SJCRH30 (cell line): Measurements from ENCODE around the gene P2RX5. TPM values are rescaled to one million over a fixed set of nuclear protein-coding genes. Genes with fewer than 3 reads are reported as not detected.
"Not testable (repeated sequence)": the region's sequence is repeated elsewhere in the genome, so short reads cannot be mapped to it uniquely, and the experiment has no call there.

ENCODE experiments used
- DNase-seq, 2 experiments: peaks; one replicate each; pipeline ENCODE4 v3.0.0-alpha.2; 2015 to 2020
- H3K27ac ChIP-seq: fragments of 250-450 bp; sonication (Bioruptor Pico); 2 replicates; pipeline ENCODE4 v1.5.1; 2020; ENCODE audit warnings: mild to moderate bottlenecking, moderate library complexity
- H3K27me3 ChIP-seq: fragments of 250-450 bp; sonication (Bioruptor Pico); 2 replicates; pipeline ENCODE4 v1.5.1; 2020; ENCODE audit warnings: mild to moderate bottlenecking, moderate library complexity
- H3K36me3 ChIP-seq: fragments of 250-450 bp; sonication (Bioruptor Pico); 2 replicates; pipeline ENCODE4 v1.5.1; 2020; ENCODE audit warnings: mild to moderate bottlenecking, moderate library complexity
- H3K4me1 ChIP-seq: fragments of 250-450 bp; sonication (Bioruptor Pico); 2 replicates; pipeline ENCODE4 v1.5.1; 2020; ENCODE audit warnings: mild to moderate bottlenecking, moderate library complexity
- H3K4me3 ChIP-seq: fragments of 250-450 bp; sonication (Bioruptor Pico); 2 replicates; pipeline ENCODE4 v1.5.1; 2020; ENCODE audit warnings: mild to moderate bottlenecking, moderate library complexity
- H3K9me3 ChIP-seq: fragments of 250-450 bp; sonication (Bioruptor Pico); replicated peaks from 2 replicates; pipeline ENCODE4 v1.5.1; 2020; ENCODE audit warnings: mild to moderate bottlenecking, moderate library complexity
- total RNA-seq: library from RNA; depleted of rRNA; stranded (reverse); fragments of >200 nt; shearing (Covaris generic); gene quantifications from 2 replicates; pipeline ENCODE4 v1.2.3, GENCODE V29; 2014; rRNA removed

P2RX5 gene
- total RNA-seq: 1.2 and 3.0 TPM in 2 replicates

GRCh38 chr17:3695723-3696411 lies at the start of gene P2RX5:
Gene P2RX5 (minus strand): TSS chr17:3696155. CDS start chr17:3696005, 150 bp downstream.
- peaks cover 7% of the 10 kb centered on the region; the same call in 1 of the 2 replicates for H3K4me1 ChIP-seq
- DNase-seq: no peak
- H3K36me3 ChIP-seq: no peaks in the 10 kb centered on the region
- peak within 1 kb of the TSS; percentile 45 for H3K4me3 ChIP-seq
- peak within 1 kb of the TSS; percentile 57 for H3K27ac ChIP-seq
- H3K9me3 ChIP-seq: no peaks in the 10 kb centered on the region
- no peaks in the 10 kb centered on the region for H3K27me3 ChIP-seq

- no peak overlapping the region for H3K4me3 ChIP-seq
- no peaks in the 10 kb centered on the region for H3K36me3 ChIP-seq
- H3K9me3 ChIP-seq: no peaks in the 10 kb centered on the region
- no peak for DNase-seq
- no peaks in the 10 kb centered on the region for H3K4me1 ChIP-seq
- H3K27ac ChIP-seq: no peak overlapping the region
- H3K27me3 ChIP-seq: no peaks in the 10 kb centered on the region
Measured at GRCh38 chr17:3745071-3745470, 49.1 kb upstream of the P2RX5 start.

GRCh38 chr17:3744014-3744413 lies 48.1 kb upstream of the P2RX5 start:
- Histone ChIP-seq H3K27me3 (no peaks in the 10 kb centered on the region), H3K4me1 (no peaks in the 10 kb centered on the region; the same call in 1 of the 2 replicates), H3K27ac (no peak overlapping the region), H3K9me3 (no peaks in the 10 kb centered on the region), H3K36me3 (no peaks in the 10 kb centered on the region), H3K4me3 (no peak overlapping the region)
- no peak for DNase-seq

GRCh38 chr17:3740611-3741073 lies 44.7 kb upstream of the P2RX5 start:
- H3K27me3 ChIP-seq: no peaks in the 10 kb centered on the region
- H3K27ac ChIP-seq: no peak overlapping the region
- H3K4me3 ChIP-seq: no peak overlapping the region
- peaks cover 5% of the 10 kb centered on the region for H3K4me1 ChIP-seq
- no peaks in the 10 kb centered on the region for H3K9me3 ChIP-seq
- DNase-seq: no peak
- H3K36me3 ChIP-seq: no peaks in the 10 kb centered on the region

GRCh38 chr17:3739422-3740124 lies 43.6 kb upstream of the P2RX5 start:
- Histone ChIP-seq H3K4me3 (no peak overlapping the region), H3K9me3 (no peaks in the 10 kb centered on the region), H3K36me3 (no peaks in the 10 kb centered on the region), H3K27me3 (no peaks in the 10 kb centered on the region), H3K4me1 (peaks cover 5% of the 10 kb centered on the region), H3K27ac (no peak overlapping the region)
- no peak for DNase-seq

GRCh38 chr17:3738562-3739295 lies 42.8 kb upstream of the P2RX5 start:
- Histone ChIP-seq H3K27ac (no peak overlapping the region), H3K4me3 (peak overlapping the region; percentile 54), H3K9me3 (no peaks in the 10 kb centered on the region), H3K36me3 (no peaks in the 10 kb centered on the region), H3K4me1 (peaks cover 5% of the 10 kb centered on the region), H3K27me3 (no peaks in the 10 kb centered on the region)
- DNase-seq: no peak

- Histone ChIP-seq H3K4me1 (peaks cover 5% of the 10 kb centered on the region), H3K36me3 (no peaks in the 10 kb centered on the region), H3K9me3 (no peaks in the 10 kb centered on the region), H3K27me3 (no peaks in the 10 kb centered on the region), H3K4me3 (no peak overlapping the region), H3K27ac (no peak overlapping the region)
- DNase-seq: no peak
Measured at GRCh38 chr17:3735515-3735914, 39.6 kb upstream of the P2RX5 start.

GRCh38 chr17:3734911-3735276 lies 38.9 kb upstream of the P2RX5 start:
- not testable (repeated sequence) for H3K9me3 ChIP-seq

GRCh38 chr17:3732210-3732621 lies 36.3 kb upstream of the P2RX5 start:
- H3K36me3 ChIP-seq: peaks cover 6% of the 10 kb centered on the region; the same call in 1 of the 2 replicates
- H3K27ac ChIP-seq: no peak overlapping the region
- no peaks in the 10 kb centered on the region for H3K4me1 ChIP-seq
- no peak overlapping the region for H3K4me3 ChIP-seq
- H3K9me3 ChIP-seq: no peaks in the 10 kb centered on the region
- no peaks in the 10 kb centered on the region for H3K27me3 ChIP-seq
- no peak for DNase-seq

More at GRCh38 chr17:3734911-3735276, 38.9 kb upstream of the P2RX5 start:
- H3K36me3 ChIP-seq, H3K27me3 ChIP-seq, DNase-seq, H3K4me3 ChIP-seq, H3K4me1 ChIP-seq, H3K27ac ChIP-seq: not testable (repeated sequence)

- DNase-seq: no peak
Measured at GRCh38 chr17:3730881-3731429, 35.0 kb upstream of the P2RX5 start.

GRCh38 chr17:3729881-3730280 lies 33.9 kb upstream of the P2RX5 start:
- no peak overlapping the region for H3K27ac ChIP-seq
- H3K4me1 ChIP-seq: no peaks in the 10 kb centered on the region
- H3K36me3 ChIP-seq: peaks cover 15% of the 10 kb centered on the region
- H3K4me3 ChIP-seq: no peak overlapping the region
- DNase-seq: no peak
- H3K27me3 ChIP-seq: no peaks in the 10 kb centered on the region
- no peaks in the 10 kb centered on the region for H3K9me3 ChIP-seq

More at GRCh38 chr17:3730881-3731429, 35.0 kb upstream of the P2RX5 start:
- no peaks in the 10 kb centered on the region for H3K27me3 ChIP-seq
- no peak overlapping the region for H3K27ac ChIP-seq
- H3K4me3 ChIP-seq: no peak overlapping the region
- H3K36me3 ChIP-seq: peaks cover 8% of the 10 kb centered on the region
- H3K4me1 ChIP-seq: no peaks in the 10 kb centered on the region
- H3K9me3 ChIP-seq: no peaks in the 10 kb centered on the region

GRCh38 chr17:3728099-3728498 lies 32.1 kb upstream of the P2RX5 start:
- peaks cover 15% of the 10 kb centered on the region for H3K36me3 ChIP-seq
- not testable (repeated sequence) for H3K4me3 ChIP-seq, H3K27me3 ChIP-seq, H3K27ac ChIP-seq, H3K4me1 ChIP-seq, DNase-seq, H3K9me3 ChIP-seq

GRCh38 chr17:3727041-3727440 lies 31.1 kb upstream of the P2RX5 start:
- Histone ChIP-seq H3K9me3 (no peaks in the 10 kb centered on the region), H3K4me3 (no peak overlapping the region), H3K27ac (no peak overlapping the region), H3K27me3 (no peaks in the 10 kb centered on the region), H3K36me3 (peaks cover 15% of the 10 kb centered on the region), H3K4me1 (no peaks in the 10 kb centered on the region)
- DNase-seq: no peak

- H3K4me3 ChIP-seq: peak overlapping the region; percentile 83
- DNase-seq: no peak
- peak overlapping the region; percentile 72 for H3K27ac ChIP-seq
- no peaks in the 10 kb centered on the region for H3K4me1 ChIP-seq
- no peaks in the 10 kb centered on the region for H3K27me3 ChIP-seq
- peaks cover 15% of the 10 kb centered on the region for H3K36me3 ChIP-seq
- no peaks in the 10 kb centered on the region for H3K9me3 ChIP-seq
Measured at GRCh38 chr17:3724378-3725077, 28.6 kb upstream of the P2RX5 start.
